MM.1S (cell line): ENCODE data around the gene FDPS.

Experiments used
- EZH2 ChIP-seq: fragments of 300-600 bp; sonication (generic); optimal IDR thresholded peaks from 2 replicates; pipeline ENCODE3; 2017; ENCODE audit warnings: low read depth, mild to moderate bottlenecking, antibody characterized with exemption, low read length, mixed read lengths
- EZH2phosphoT487 ChIP-seq: fragments of 300-600 bp; sonication (generic); IDR thresholded peaks from 2 replicates; pipeline ENCODE4 v1.6.1; 2018; ENCODE audit warnings: antibody characterized with exemption, low read length
- TF ChIP-seq, protein P1 (sequence below): fragments of 300-600 bp; sonication (generic); IDR thresholded peaks from 2 replicates; pipeline ENCODE4 v1.5.1; 2016; ENCODE audit warnings: antibody characterized with exemption, low read length, mixed read lengths

DNA sequence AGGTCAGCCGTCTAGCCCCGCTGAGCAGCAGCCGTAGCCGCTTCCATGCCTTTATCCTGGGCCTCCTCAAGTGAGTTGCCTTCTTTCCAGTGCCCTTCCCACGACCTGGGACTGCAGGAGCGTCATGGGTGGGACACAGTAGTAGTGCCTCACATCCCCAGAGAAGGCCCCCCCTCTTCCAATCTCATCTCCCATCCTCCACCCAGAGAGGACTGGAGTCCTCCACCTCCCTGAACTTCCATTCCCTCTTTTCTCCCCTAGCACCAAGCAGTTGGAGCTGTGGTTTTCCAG lies 16.9 kb downstream of the FDPS start:
- TF ChIP-seq, protein P1, sequence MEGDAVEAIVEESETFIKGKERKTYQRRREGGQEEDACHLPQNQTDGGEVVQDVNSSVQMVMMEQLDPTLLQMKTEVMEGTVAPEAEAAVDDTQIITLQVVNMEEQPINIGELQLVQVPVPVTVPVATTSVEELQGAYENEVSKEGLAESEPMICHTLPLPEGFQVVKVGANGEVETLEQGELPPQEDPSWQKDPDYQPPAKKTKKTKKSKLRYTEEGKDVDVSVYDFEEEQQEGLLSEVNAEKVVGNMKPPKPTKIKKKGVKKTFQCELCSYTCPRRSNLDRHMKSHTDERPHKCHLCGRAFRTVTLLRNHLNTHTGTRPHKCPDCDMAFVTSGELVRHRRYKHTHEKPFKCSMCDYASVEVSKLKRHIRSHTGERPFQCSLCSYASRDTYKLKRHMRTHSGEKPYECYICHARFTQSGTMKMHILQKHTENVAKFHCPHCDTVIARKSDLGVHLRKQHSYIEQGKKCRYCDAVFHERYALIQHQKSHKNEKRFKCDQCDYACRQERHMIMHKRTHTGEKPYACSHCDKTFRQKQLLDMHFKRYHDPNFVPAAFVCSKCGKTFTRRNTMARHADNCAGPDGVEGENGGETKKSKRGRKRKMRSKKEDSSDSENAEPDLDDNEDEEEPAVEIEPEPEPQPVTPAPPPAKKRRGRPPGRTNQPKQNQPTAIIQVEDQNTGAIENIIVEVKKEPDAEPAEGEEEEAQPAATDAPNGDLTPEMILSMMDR, result no peak
- no peak for TF ChIP-seq EZH2
- TF ChIP-seq EZH2phosphoT487, result no peak
